HG02981 (cell line): ENCODE data around the gene PTPN6.

ENCODE experiments used
- ATAC-seq: cut with Tn5 transposase; IDR thresholded peaks from one replicate; pipeline ENCODE4 v1.9.1; 2021; ENCODE audit warnings: mild to moderate bottlenecking, moderate library complexity; ENCODE audit not compliant: unreplicated experiment

Gene PTPN6

GRCh38 chr12:6965026-6965661 lies 14.0 kb downstream of the PTPN6 start:
- no peak for ATAC-seq

DNA sequence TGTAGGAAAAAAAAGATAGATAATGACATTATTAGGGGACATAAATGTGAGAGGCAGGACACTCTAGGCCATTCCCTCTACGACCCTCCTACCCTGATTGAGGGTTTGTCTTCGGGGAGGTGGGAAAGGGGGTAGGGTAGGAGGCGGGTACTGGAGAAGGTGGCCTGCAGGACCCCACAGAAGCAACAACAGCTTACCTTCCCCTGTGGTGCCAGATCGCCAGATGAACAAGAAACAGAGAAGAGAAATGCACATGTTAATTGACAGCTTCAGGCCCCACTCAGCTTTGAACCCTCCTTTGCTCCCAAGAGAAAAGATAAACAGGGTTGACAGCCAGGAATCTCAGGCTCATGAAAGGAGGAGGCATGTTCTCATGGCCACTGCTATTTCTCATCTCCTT lies 14.6 kb downstream of the PTPN6 start:
- ATAC-seq: no peak

DNA sequence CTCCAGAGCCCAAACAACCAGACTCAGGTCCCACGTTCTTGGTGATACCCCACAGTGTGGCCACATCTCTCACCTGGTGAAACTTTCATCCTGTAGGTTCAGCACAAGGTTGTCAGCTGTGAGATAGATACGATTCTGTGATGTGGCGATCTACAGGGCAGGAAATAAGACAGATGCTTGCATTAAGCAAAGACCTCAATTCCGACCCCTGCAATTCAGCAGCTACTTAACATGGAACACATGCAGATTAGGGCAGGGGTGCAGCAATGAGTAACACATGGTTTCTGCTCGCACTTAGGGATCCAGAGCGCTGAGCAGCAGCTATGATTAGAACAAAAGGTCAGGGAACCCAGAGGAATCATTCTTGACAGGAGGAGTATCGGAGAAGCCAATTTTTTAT lies 15.2 kb downstream of the PTPN6 start:
- no peak for ATAC-seq

GRCh38 chr12:6967651-6968100 lies 16.5 kb downstream of the PTPN6 start:
- no peak for ATAC-seq

DNA sequence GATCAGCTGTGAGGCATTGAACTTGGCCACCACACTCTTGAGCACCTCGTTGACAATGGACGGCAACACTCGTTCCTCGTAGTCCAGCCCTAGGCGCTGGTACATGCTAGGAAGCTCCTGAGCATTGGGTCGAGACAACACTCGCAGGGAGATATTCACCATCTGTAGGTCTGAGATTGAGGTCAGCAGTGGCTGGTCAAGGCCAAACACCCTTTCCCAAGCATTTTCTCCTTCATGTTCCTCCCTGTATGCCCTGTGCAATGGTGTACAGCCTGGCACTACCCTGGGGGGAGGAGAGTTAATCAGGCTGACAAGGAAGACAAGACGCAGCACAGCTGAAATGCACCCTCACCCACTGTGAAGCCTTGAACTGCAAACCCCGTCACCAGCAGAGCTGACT lies 17.3 kb downstream of the PTPN6 start:
- ATAC-seq: no peak

- peak; percentile 4 for ATAC-seq
Measured at GRCh38 chr12:6970096-6970527, 19.0 kb downstream of the PTPN6 start.

GRCh38 chr12:6974180-6974579 lies 23.0 kb downstream of the PTPN6 start:
- ATAC-seq: no peak

DNA sequence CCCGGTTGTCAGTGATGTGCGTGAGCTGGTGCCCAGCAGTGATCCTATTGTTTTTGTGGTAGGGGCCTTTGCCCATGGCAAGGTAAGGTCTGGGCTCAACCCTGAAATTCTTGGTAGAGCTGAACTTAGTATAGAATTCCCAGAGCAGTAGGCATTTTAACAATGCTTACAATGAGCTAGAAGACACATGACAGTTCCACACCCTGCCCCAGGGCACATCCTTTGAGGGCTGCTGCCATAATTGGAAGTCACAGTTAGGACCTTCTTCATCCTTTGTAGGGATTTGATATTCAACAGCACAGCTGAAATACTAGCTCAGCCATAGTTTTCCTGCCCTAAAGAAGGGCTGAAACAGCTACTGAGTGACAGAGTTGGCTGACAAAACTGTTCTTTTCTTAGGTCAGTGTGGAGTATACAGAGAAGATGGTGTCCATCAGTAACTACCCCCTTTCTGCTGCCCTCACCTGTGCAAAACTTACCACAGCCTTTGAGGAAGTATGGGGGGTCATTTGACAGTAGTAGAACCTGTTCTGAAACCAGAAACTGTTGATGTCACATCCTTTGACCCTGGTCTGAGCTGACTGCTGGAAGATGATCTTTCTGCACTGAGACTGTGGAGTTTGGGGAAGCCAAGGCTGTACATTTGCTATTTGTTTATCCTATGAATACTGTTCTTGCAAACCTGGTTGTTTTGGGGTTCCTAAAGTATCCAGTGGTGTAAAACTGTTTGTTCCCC lies 24.3 kb downstream of the PTPN6 start:
- no peak for ATAC-seq

DNA sequence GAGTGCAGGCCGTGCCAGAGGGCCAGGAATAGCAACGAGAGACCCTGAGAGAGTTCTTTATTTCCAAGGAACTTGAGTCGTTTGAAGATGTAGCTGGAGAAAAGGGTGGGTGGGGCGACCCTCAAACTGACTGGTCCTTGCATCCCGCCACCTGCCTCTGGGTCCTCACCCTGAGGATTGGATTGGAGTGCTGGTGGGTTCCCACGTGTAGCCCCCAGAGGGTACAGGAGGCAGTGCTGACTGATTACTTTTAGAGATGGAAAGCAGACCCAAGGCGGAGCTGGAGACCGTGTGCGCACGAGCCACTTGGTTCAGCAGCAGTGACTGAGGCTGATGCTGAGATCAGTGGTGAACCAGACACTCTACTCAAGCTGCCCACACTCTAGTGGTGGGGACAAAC lies 26.5 kb downstream of the PTPN6 start:
- ATAC-seq: no peak

DNA sequence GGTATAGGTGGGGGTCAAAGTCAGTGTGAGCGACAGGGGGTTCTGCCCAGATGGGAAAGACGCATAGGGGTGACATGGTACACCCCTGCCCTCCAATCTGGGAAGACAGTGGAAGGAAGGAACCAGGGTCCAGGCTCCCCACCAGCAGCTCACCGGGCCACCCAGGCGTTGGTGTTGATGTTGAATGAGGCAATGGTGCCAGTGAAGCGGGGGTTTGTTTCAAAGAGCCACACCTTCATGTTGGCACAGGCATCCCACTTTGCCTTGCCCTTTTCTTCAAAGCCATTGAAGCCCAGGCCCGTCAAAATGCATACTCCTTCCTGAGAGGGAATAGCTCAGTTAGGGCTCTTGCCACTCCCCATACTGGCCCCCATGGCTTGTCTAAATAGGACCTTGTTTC lies 27.0 kb downstream of the PTPN6 start:
- no peak for ATAC-seq

- no peak for ATAC-seq
Measured at GRCh38 chr12:6978611-6979011, 27.5 kb downstream of the PTPN6 start.

- ATAC-seq: no peak
Measured at GRCh38 chr12:6979021-6979420, 27.9 kb downstream of the PTPN6 start.

GRCh38 chr12:6979453-6979852 lies 28.3 kb downstream of the PTPN6 start:
- ATAC-seq: no peak

DNA sequence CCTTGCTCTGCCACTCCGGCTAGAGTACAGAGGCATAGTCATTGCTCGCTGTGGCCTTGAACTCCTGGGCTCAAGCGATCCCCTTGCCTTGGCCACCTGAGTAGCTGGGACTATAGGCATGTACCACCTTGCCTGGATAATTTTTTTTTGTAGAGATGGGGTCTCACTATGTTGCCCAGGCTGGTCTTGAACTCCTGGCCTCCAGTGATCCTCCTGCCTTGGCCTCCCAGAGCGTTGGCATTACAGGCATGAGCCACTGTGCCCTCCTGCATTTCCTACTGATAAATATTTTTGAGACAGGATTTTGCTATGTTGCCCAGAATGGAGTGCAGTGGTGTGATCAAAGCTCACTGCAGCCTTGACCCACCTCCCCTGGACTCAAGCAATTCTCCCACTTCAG lies 28.9 kb downstream of the PTPN6 start:
- ATAC-seq: no peak

- no peak for ATAC-seq
Measured at GRCh38 chr12:6980740-6981139, 29.6 kb downstream of the PTPN6 start.

DNA sequence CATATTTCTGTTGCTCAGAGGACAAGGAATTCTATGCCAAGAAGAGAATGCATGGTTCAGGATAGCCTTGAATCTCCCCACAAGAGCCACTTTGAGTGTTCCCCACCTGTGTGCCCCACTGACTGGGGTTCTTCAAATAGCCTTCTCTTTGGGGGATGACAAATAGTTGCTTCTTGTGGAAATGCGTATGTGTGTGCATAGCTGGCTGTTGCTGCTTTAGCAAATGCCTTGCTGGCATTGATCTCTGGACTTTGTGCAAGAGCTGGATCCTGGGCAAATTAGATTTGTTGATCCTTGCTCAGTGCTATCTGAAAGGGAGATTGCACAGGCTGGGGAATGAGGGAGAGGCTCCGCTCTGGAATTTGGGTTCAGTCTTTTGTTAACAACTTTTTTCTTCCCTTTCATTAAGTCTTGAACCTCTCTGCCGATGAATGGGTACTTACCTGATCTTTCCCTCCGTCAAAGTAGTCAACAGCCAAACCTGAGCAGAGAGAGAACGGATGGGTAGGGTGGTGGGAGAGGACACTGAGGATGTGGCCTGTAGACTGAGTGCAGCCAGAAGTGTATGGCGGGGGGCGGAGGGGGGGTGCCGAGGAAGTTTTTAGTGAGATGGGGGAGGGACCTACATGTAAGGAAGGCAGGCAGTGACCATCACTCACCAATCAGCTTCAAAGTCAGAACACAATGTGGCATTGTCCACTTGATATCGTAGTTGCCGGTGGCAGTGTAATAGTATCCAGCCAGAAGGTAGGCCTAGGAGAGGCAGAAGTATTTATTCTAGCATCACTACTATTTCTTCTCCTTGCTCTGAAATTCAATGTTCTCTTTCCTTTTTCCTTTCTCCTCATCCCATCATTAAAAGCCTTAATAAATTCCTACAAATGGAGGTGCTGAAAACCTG lies 30.2 kb downstream of the PTPN6 start:
- no peak for ATAC-seq

- no peak for ATAC-seq
Measured at GRCh38 chr12:6982532-6982931, 31.4 kb downstream of the PTPN6 start.

- ATAC-seq: no peak
Measured at GRCh38 chr12:6987956-6988553, 36.9 kb downstream of the PTPN6 start.

DNA sequence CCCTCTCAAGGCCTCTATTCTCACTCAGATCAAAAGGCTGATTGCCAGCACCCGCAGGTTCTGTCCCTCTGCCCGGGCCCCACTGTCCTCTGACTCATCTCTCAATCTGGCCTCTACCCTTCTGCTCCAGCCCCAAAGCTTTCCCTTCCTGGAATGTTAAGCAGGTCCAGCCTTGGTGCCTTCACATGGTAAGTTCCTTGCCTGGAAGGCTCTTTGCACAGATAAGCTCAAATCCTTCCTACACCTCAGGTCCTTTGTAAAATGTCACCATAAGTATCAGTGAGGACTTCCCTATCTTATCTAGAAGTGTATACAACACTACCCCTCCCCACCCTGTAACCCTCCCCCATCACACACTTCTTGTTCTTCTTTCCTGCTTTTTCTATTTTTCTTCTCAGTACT lies 44.9 kb downstream of the PTPN6 start:
- no peak for ATAC-seq

GRCh38 chr12:6998715-6999451 lies 47.7 kb downstream of the PTPN6 start:
- ATAC-seq: no peak
